Liver (tissue), 9 donors: ENCODE results near the gene RABAC1. TPM values are rescaled to one million over a fixed set of nuclear protein-coding genes. Genes with fewer than 3 reads are reported as not detected.

Source experiments
- DNase-seq: peaks from one replicate; pipeline ENCODE4 v3.0.0-alpha.2; 2017; ENCODE audit warnings: low spot score
- H3K27ac ChIP-seq, 2 donors: one replicate each; pipeline ENCODE4 v1.7.0; 2013; ENCODE audit warnings: inconsistent platforms in 2 of 2, low read length in 2 of 2, control low read depth in 1 of 2, low read depth in 1 of 2, mild to moderate bottlenecking in 1 of 2
- H3K27me3 ChIP-seq, 4 donors: one replicate each; pipeline versions ENCODE4 v1.6.1 to v1.7.0; 2013; ENCODE audit warnings: low read length in 3 of 4, inconsistent platforms in 1 of 4, mild to moderate bottlenecking in 1 of 4, moderate library complexity in 1 of 4; ENCODE audit not compliant: control insufficient read depth in 4 of 4, insufficient read depth in 4 of 4
- H3K36me3 ChIP-seq, 4 donors: one replicate each; pipeline versions ENCODE4 v1.6.1 to v1.7.0; 2013; ENCODE audit warnings: low read length in 3 of 4, mild to moderate bottlenecking in 3 of 4, low read depth in 1 of 4, moderate library complexity in 1 of 4; ENCODE audit not compliant: control insufficient read depth in 4 of 4, insufficient read depth in 3 of 4
- H3K4me1 ChIP-seq, 4 donors: one replicate each; pipeline versions ENCODE4 v1.6.1 to v1.7.0; 2013; ENCODE audit warnings: low read length in 3 of 4, mild to moderate bottlenecking in 3 of 4, moderate library complexity in 1 of 4; ENCODE audit not compliant: control insufficient read depth in 4 of 4, insufficient read depth in 4 of 4
- H3K4me3 ChIP-seq, 3 donors: one replicate each; pipeline versions ENCODE4 v1.6.1 to v1.7.0; 2013; ENCODE audit warnings: low read length in 3 of 3, control low read depth in 1 of 3, low read depth in 1 of 3, mild to moderate bottlenecking in 1 of 3
- H3K9ac ChIP-seq, 2 donors: one replicate each; pipeline ENCODE4 v1.7.0; 2013; ENCODE audit warnings: low read length in 2 of 2, mild to moderate bottlenecking in 2 of 2, moderate library complexity in 2 of 2, control low read depth in 1 of 2, low read depth in 1 of 2
- H3K9me3 ChIP-seq, 4 donors: one replicate each; pipeline versions ENCODE4 v1.6.1 to v1.7.0; 2013; ENCODE audit warnings: low read length in 3 of 4; ENCODE audit not compliant: control insufficient read depth in 4 of 4
- EGR1 ChIP-seq, 2 donors: IDR thresholded peaks; 2 replicates each; pipeline ENCODE4 v1.6.1; 2016 to 2018; ENCODE audit warnings: antibody characterized with exemption in 2 of 2, low read depth in 2 of 2
- GABPA ChIP-seq, 2 donors: IDR thresholded peaks in 1 of 2; conservative IDR thresholded peaks in 1 of 2; 2 replicates each; pipeline ENCODE4 v1.6.1; 2016; ENCODE audit warnings: antibody characterized with exemption in 2 of 2, mild to moderate bottlenecking in 1 of 2, moderate library complexity in 1 of 2
- HNF4A ChIP-seq, 2 donors: conservative IDR thresholded peaks; 2 replicates each; pipeline ENCODE4 v1.6.1; 2016; ENCODE audit warnings: antibody characterized with exemption in 2 of 2, mild to moderate bottlenecking in 2 of 2
- JUND ChIP-seq, 2 donors: IDR thresholded peaks; 2 replicates each; pipeline ENCODE4 v1.6.1; 2016; ENCODE audit warnings: antibody characterized with exemption in 2 of 2
- MAX ChIP-seq: IDR thresholded peaks from 2 replicates; pipeline ENCODE4 v1.6.1; 2016; ENCODE audit warnings: antibody characterized with exemption
- NR2F2 ChIP-seq: IDR thresholded peaks from 2 replicates; pipeline ENCODE4 v1.6.1; 2016; ENCODE audit warnings: antibody characterized with exemption
- RAD21 ChIP-seq, 2 donors: IDR thresholded peaks; 2 replicates each; pipeline ENCODE4 v1.6.1; 2016; ENCODE audit warnings: antibody characterized with exemption in 2 of 2, mild to moderate bottlenecking in 2 of 2
- SP1 ChIP-seq: IDR thresholded peaks from 2 replicates; pipeline ENCODE4 v1.6.1; 2018; ENCODE audit warnings: antibody characterized with exemption, mild to moderate bottlenecking
- TAF1 ChIP-seq: conservative IDR thresholded peaks from 2 replicates; pipeline ENCODE4 v1.6.1; 2016; ENCODE audit warnings: antibody characterized with exemption, mild to moderate bottlenecking
- YY1 ChIP-seq: IDR thresholded peaks from 2 replicates; pipeline ENCODE4 v1.6.1; 2016; ENCODE audit warnings: antibody characterized with exemption, mild to moderate bottlenecking
- WGBS: extraction: QIAGEN DNeasy Blood & Tissue Kit; methylation state at CpG from one replicate; pipeline ENCODE4 v1.1.7; 2013; 5-methylcytosine and 5-hydroxymethylcytosine counted together
- polyA plus RNA-seq, 2 donors: library from polyadenylated mRNA; stranded (reverse) in 1 of 2; unstranded in 1 of 2; fragments of 200-250 nt in 1 of 2; fragments of >200 nt in 1 of 2; fragmentation: Nextera tagmentation in 1 of 2; extraction: Ambion mirVana in 1 of 2; gene quantifications; one replicate each; pipeline versions ENCODE4 v1.2.1 to v1.2.3, GENCODE V29; 2013 to 2015
- total RNA-seq, 2 donors: library from RNA; depleted of rRNA; stranded (reverse); fragments of >200 nt; gene quantifications; one replicate each; pipeline ENCODE4 v1.2.3, GENCODE V29; 2014
- donor health status: healthy.
- donor health status: healthy.
- donor health status: healthy.
- donor health status: healthy.
- donor health status: healthy.

Gene RABAC1
- total and polyA plus RNA-seq, 4 donors, result 43.2 to 161 (median 99.3) TPM

- H3K27ac ChIP-seq, result no peak overlapping the region
- no peaks in the 10 kb centered on the region for H3K36me3 ChIP-seq
- no peak for DNase-seq
- H3K9me3 ChIP-seq, result no peaks in the 10 kb centered on the region
- H3K4me3 ChIP-seq, result no peak overlapping the region
- 88% methylated on average over 17 of the region's 17 CpGs for WGBS
- no peak overlapping the region for H3K9ac ChIP-seq
- H3K27me3 ChIP-seq, result no peaks in the 10 kb centered on the region
- H3K4me1 ChIP-seq, result no peaks in the 10 kb centered on the region
- TF ChIP-seq TAF1 (no peak), SP1 (no peak), GABPA (IDR thresholded peaks at IDR 0.05 in 1 of 2, conservative IDR thresholded peaks at IDR 0.05 in 1 of 2) (no peak)
Observed at GRCh38 chr19:41984961-41985360, 25.8 kb upstream of the RABAC1 start.

- Histone ChIP-seq H3K27ac (no peak overlapping the region), H3K27me3 (no peaks in the 10 kb centered on the region), H3K4me1 (no peaks in the 10 kb centered on the region), H3K9me3 (no peaks in the 10 kb centered on the region), H3K9ac (no peak overlapping the region), H3K4me3 (no peak overlapping the region), H3K36me3 (no peaks in the 10 kb centered on the region)
- 82% methylated on average over 15 of the region's 15 CpGs for WGBS
- TF ChIP-seq NR2F2 (no peak), YY1 (no peak), EGR1 (IDR thresholded peaks at IDR 0.05; ENCODE audit: low read depth in 2 of 2) (no peak), TAF1 (no peak)
- DNase-seq, result no peak
Observed at GRCh38 chr19:41981724-41982123, 22.6 kb upstream of the RABAC1 start.

GRCh38 chr19:41978470-41978869 lies 19.3 kb upstream of the RABAC1 start:
- WGBS, result 85% methylated on average over 17 of the region's 17 CpGs
- H3K4me1 ChIP-seq, result no peaks in the 10 kb centered on the region
- no peaks in the 10 kb centered on the region for H3K36me3 ChIP-seq
- no peak overlapping the region for H3K9ac ChIP-seq
- H3K4me3 ChIP-seq, result no peak overlapping the region
- no peak for DNase-seq
- TF ChIP-seq HNF4A (conservative IDR thresholded peaks at IDR 0.05) (no peak), GABPA (IDR thresholded peaks at IDR 0.05 in 1 of 2, conservative IDR thresholded peaks at IDR 0.05 in 1 of 2) (no peak), JUND (IDR thresholded peaks at IDR 0.05) (no peak), SP1 (no peak), MAX (no peak), YY1 (no peak)
- no peak overlapping the region for H3K27ac ChIP-seq
- H3K27me3 ChIP-seq, result no peaks in the 10 kb centered on the region
- H3K9me3 ChIP-seq, result no peaks in the 10 kb centered on the region

- H3K4me3 ChIP-seq, result no peak overlapping the region
- no peak overlapping the region for H3K27ac ChIP-seq
- no peak overlapping the region for H3K9ac ChIP-seq
- no peak for DNase-seq
- H3K4me1 ChIP-seq, result no peaks in the 10 kb centered on the region
- H3K36me3 ChIP-seq, result no peaks in the 10 kb centered on the region
- no peaks in the 10 kb centered on the region for H3K9me3 ChIP-seq
- H3K27me3 ChIP-seq, result no peaks in the 10 kb centered on the region
- TF ChIP-seq HNF4A (conservative IDR thresholded peaks at IDR 0.05) (no peak), RAD21 (IDR thresholded peaks at IDR 0.05) (no peak), JUND (IDR thresholded peaks at IDR 0.05) (no peak), NR2F2 (no peak), GABPA (IDR thresholded peaks at IDR 0.05 in 1 of 2, conservative IDR thresholded peaks at IDR 0.05 in 1 of 2) (no peak)
- WGBS, result 84% methylated on average over 22 of the region's 22 CpGs
Observed at GRCh38 chr19:41977916-41978315, 18.8 kb upstream of the RABAC1 start.
